SK-N-SH (cell line): ENCODE results near the gene TMEM259. TPM values are rescaled to one million over a fixed set of nuclear protein-coding genes. Genes with fewer than 3 reads are reported as not detected.

ENCODE experiments used
- CTCF ChIA-PET: fragments of 300-600, 350-600 bp; formaldehyde crosslinking; extraction: SDS; loops from one replicate; lab custom pipeline; 2021; lab: Yijun Ruan, JAX
- POLR2A ChIA-PET: fragments of 350-600 bp; sonication (Branson Sonifier 250); formaldehyde crosslinking; extraction: SDS; loops from one replicate; lab custom pipeline; 2020; ENCODE audit warnings: antibody characterized with exemption, inconsistent platforms; lab: Yijun Ruan, JAX
- DNase-seq: peaks from one replicate; pipeline ENCODE4 v3.0.0; 2012
- H2AFZ ChIP-seq: fragments of 200-600 bp; sonication (generic); 2 replicates; pipeline ENCODE4 v1.8.1; 2016; ENCODE audit warnings: antibody characterized with exemption, mild to moderate bottlenecking, low read depth
- H3F3A ChIP-seq: fragments of 200-600 bp; sonication (generic); replicated peaks from 2 replicates; pipeline ENCODE3; 2016; ENCODE audit warnings: antibody characterized with exemption, mild to moderate bottlenecking; ENCODE audit not compliant: insufficient read depth
- H3K27ac ChIP-seq, 2 experiments: fragments of 200-500 bp in 1 of 2; fragments of 200-600 bp in 1 of 2; sonication (Bioruptor generic) in 1 of 2; sonication (generic), shearing (Covaris generic) in 1 of 2; 2 replicates each; pipeline versions ENCODE4 v1.5.1 to v1.6.1; 2014 to 2016; ENCODE audit warnings: low read depth in 2 of 2, inconsistent platforms in 1 of 2, low read length in 1 of 2, mild to moderate bottlenecking in 1 of 2, mixed read lengths in 1 of 2
- H3K27me3 ChIP-seq: fragments of 200-600 bp; sonication (generic), shearing (Covaris generic); 2 replicates; pipeline ENCODE4 v1.6.1; 2016; ENCODE audit warnings: mixed run types; ENCODE audit not compliant: insufficient read depth
- H3K36me3 ChIP-seq, 2 experiments: fragments of 200-500 bp in 1 of 2; fragments of 200-600 bp in 1 of 2; sonication (Bioruptor generic) in 1 of 2; sonication (generic) in 1 of 2; replicated peaks in 1 of 2; 2 replicates each; pipeline versions ENCODE3 to v1.5.1; 2014 to 2016; ENCODE audit warnings: low read length in 1 of 2, mild to moderate bottlenecking in 1 of 2; ENCODE audit not compliant: insufficient read depth in 2 of 2, control insufficient read depth in 1 of 2
- H3K4me1 ChIP-seq, 2 experiments: fragments of 200-500 bp in 1 of 2; fragments of 200-600 bp in 1 of 2; sonication (Bioruptor generic) in 1 of 2; sonication (generic), shearing (Covaris generic) in 1 of 2; 2 replicates each; pipeline versions ENCODE4 v1.5.1 to v1.6.1; 2014 to 2016; ENCODE audit warnings: low read depth in 1 of 2, low read length in 1 of 2, mixed run types in 1 of 2; ENCODE audit not compliant: insufficient read depth in 2 of 2, control insufficient read depth in 1 of 2
- H3K4me2 ChIP-seq: fragments of 200-600 bp; sonication (generic), shearing (Covaris generic); 2 replicates; pipeline ENCODE4 v1.6.1; 2017; ENCODE audit warnings: mixed run types
- H3K4me3 ChIP-seq, 2 experiments: fragments of 200-500 bp in 1 of 2; fragments of 200-600 bp in 1 of 2; sonication (Bioruptor generic) in 1 of 2; sonication (generic), shearing (Covaris generic) in 1 of 2; 2 replicates each; pipeline versions ENCODE4 v1.5.1 to v1.8.1; 2014 to 2016; ENCODE audit warnings: low read depth in 2 of 2, inconsistent platforms in 1 of 2, low read length in 1 of 2, mild to moderate bottlenecking in 1 of 2, mixed read lengths in 1 of 2, moderate library complexity in 1 of 2
- H3K79me2 ChIP-seq: fragments of 200-600 bp; sonication (generic); 2 replicates; pipeline ENCODE4 v1.8.1; 2017; ENCODE audit warnings: mild to moderate bottlenecking; ENCODE audit not compliant: insufficient read depth
- H3K9ac ChIP-seq: fragments of 200-600 bp; sonication (generic); 2 replicates; pipeline ENCODE4 v1.6.1; 2017; ENCODE audit warnings: mixed run types
- H3K9me2 ChIP-seq: fragments of 200-600 bp; sonication (generic); 2 replicates; pipeline ENCODE4 v1.6.1; 2017; ENCODE audit warnings: mixed run types
- H3K9me3 ChIP-seq: fragments of 200-600 bp; sonication (generic); 2 replicates; pipeline ENCODE4 v1.6.1; 2017; ENCODE audit warnings: mixed run types, mild to moderate bottlenecking, moderate library complexity
- H4K20me1 ChIP-seq: fragments of 200-600 bp; sonication (generic); 2 replicates; pipeline ENCODE4 v1.6.1; 2017; ENCODE audit warnings: mild to moderate bottlenecking, mixed run types; ENCODE audit not compliant: insufficient read depth
- CHD2 ChIP-seq: fragments of 150-350 bp; IDR thresholded peaks from 2 replicates; pipeline ENCODE4 v1.6.1; 2018; ENCODE audit warnings: low read length; ENCODE audit not compliant: partially characterized antibody
- CTCF ChIP-seq: fragments of 200-600 bp; sonication (generic); IDR thresholded peaks from 2 replicates; pipeline ENCODE4 v1.6.1; 2017; ENCODE audit warnings: antibody characterized with exemption, mild to moderate bottlenecking, moderate library complexity
- ELF1 ChIP-seq: IDR thresholded peaks from 2 replicates; pipeline ENCODE4 v1.4.0; 2012
- EZH2phosphoT487 ChIP-seq: fragments of 200-600 bp; sonication (generic); IDR thresholded peaks from 2 replicates; pipeline ENCODE4 v1.6.1; 2017; ENCODE audit warnings: low read depth, mixed run types, mild to moderate bottlenecking, antibody characterized with exemption, moderate library complexity, borderline replicate concordance
- FOSL2 ChIP-seq: IDR thresholded peaks from 2 replicates; pipeline ENCODE4 v1.4.0; 2012; ENCODE audit warnings: low read depth, mild to moderate bottlenecking, moderate library complexity, borderline replicate concordance
- GABPA ChIP-seq: IDR thresholded peaks from 2 replicates; pipeline ENCODE4 v1.4.0; 2012; ENCODE audit warnings: low read depth, mild to moderate bottlenecking
- GATA2 ChIP-seq: sonication (generic); formaldehyde crosslinking; IDR thresholded peaks from 2 replicates; pipeline ENCODE4 v1.5.0; 2020; ENCODE audit warnings: mild to moderate bottlenecking, missing genetic modification reagents
- MXI1 ChIP-seq: IDR thresholded peaks from 2 replicates; pipeline ENCODE4 v1.6.1; 2012; ENCODE audit warnings: mild to moderate bottlenecking, low read depth, low read length, improper control_type of control experiment
- NFIC ChIP-seq: IDR thresholded peaks from 2 replicates; pipeline ENCODE4 v1.4.0; 2012; ENCODE audit warnings: borderline replicate concordance
- RAD21 ChIP-seq: IDR thresholded peaks from 2 replicates; pipeline ENCODE4 v1.6.1; 2012; ENCODE audit warnings: mild to moderate bottlenecking, low read length
- REST ChIP-seq: IDR thresholded peaks from 2 replicates; pipeline ENCODE4 v1.6.1; 2012; ENCODE audit warnings: mild to moderate bottlenecking, low read depth, low read length, moderate library complexity
- RFX5 ChIP-seq: IDR thresholded peaks from 2 replicates; pipeline ENCODE4 v1.6.1; 2012; ENCODE audit warnings: mild to moderate bottlenecking, improper control_type of control experiment, low read length
- SIN3A ChIP-seq: IDR thresholded peaks from 2 replicates; pipeline ENCODE4 v1.6.1; 2012; ENCODE audit warnings: low read depth, mild to moderate bottlenecking, low read length, moderate library complexity, borderline replicate concordance
- SMC3 ChIP-seq: IDR thresholded peaks from 2 replicates; pipeline ENCODE4 v1.6.1; 2012; ENCODE audit warnings: low read depth, low read length, improper control_type of control experiment
- TEAD4 ChIP-seq: IDR thresholded peaks from 2 replicates; pipeline ENCODE4 v1.4.0; 2012; ENCODE audit warnings: mild to moderate bottlenecking, borderline replicate concordance; ENCODE audit not compliant: insufficient read depth
- USF1 ChIP-seq: IDR thresholded peaks from 2 replicates; pipeline ENCODE4 v1.4.0; 2012; ENCODE audit warnings: low read depth, borderline replicate concordance
- USF2 ChIP-seq: fragments of 150-350 bp; IDR thresholded peaks from 2 replicates; pipeline ENCODE4 v1.6.1; 2017; ENCODE audit warnings: antibody characterized with exemption, low read length, low read depth, borderline replicate concordance
- YY1 ChIP-seq: IDR thresholded peaks from 2 replicates; pipeline ENCODE4 v1.4.0; 2012; ENCODE audit warnings: low read depth, mild to moderate bottlenecking
- WGBS: methylation state at CpG from one replicate; pipeline ENCODE4 v1.1.6; 2017; ENCODE audit warnings: low lambda C conversion rate; 5-methylcytosine and 5-hydroxymethylcytosine counted together
- polyA plus RNA-seq, 3 experiments: library from polyadenylated mRNA; depleted of rRNA; stranded (reverse); fragments of >200 nt; gene quantifications; 2 replicates each; pipeline ENCODE4 v1.2.3, GENCODE V29; 2012

Gene TMEM259
- polyA plus RNA-seq, 1 of the 3 experiments (the other 2 are of a cell fraction) = 138 TPM

- peaks cover 37% of the 10 kb centered on the region for H3K27me3 ChIP-seq
- CTCF ChIA-PET = interaction anchor here (1.3 to 3.5 kb wide), 5 partner anchors 10 to 47 kb away, joined by 5 to 24 read pairs (median 5); no protein-coding TSS in a partner anchor
- H3K9me3 ChIP-seq = no peaks in the 10 kb centered on the region
- H3K9ac ChIP-seq = no peak overlapping the region
- H3K9me2 ChIP-seq = no peaks in the 10 kb centered on the region
- POLR2A ChIA-PET = interaction anchor here (0.7 to 1.4 kb wide), 3 partner anchors 11 to 82 kb away, joined by 3 to 5 read pairs (median 5); partner anchors contain the start of gene WDR18
- H2AFZ ChIP-seq = no peak overlapping the region
- H3K27ac ChIP-seq = no peak overlapping the region
- H3K36me3 ChIP-seq = no peaks in the 10 kb centered on the region
- H3K4me3 ChIP-seq = no peak overlapping the region; a peak in 1 of 4 replicates
- H3K4me2 ChIP-seq = peak overlapping the region; percentile 69; the same call in 1 of the 2 replicates
- peaks cover 0 to 20% of the 10 kb centered on the region in 2 experiments; a peak in 1 of 4 replicates for H3K4me1 ChIP-seq
- 15% methylated on average over 6 of the region's 17 CpGs for WGBS
- no peak for TF ChIP-seq USF2
- TF ChIP-seq RAD21 = no peak
- no peak for TF ChIP-seq EZH2phosphoT487
- TF ChIP-seq USF1 = no peak
- no peak for TF ChIP-seq NFIC
- TF ChIP-seq CTCF = no peak
- TF ChIP-seq CHD2 = no peak
- TF ChIP-seq GATA2 (CRISPR knock-in tag) = no peak
- no peak for TF ChIP-seq ELF1
- no peak for TF ChIP-seq FOSL2
- no peak for TF ChIP-seq SMC3
- no peak for TF ChIP-seq MXI1
- TF ChIP-seq TEAD4 = no peak
- TF ChIP-seq YY1 = no peak
- no peak for TF ChIP-seq SIN3A
- no peak for TF ChIP-seq GABPA
- TF ChIP-seq REST = no peak
- TF ChIP-seq RFX5 = no peak
- peaks cover 10% of the 10 kb centered on the region for H3F3A ChIP-seq
- peak; percentile 67 for DNase-seq
- H3K79me2 ChIP-seq = no peaks in the 10 kb centered on the region
- H4K20me1 ChIP-seq = no peaks in the 10 kb centered on the region
Observed at GRCh38 chr19:1066251-1066747, 45.4 kb upstream of the TMEM259 start.
